A673 (cell line): ENCODE data around the gene BCL2.

Source experiments
- EZH2 ChIP-seq: fragments of 200-600 bp; sonication (generic); IDR thresholded peaks from 2 replicates; pipeline ENCODE4 v1.6.1; 2017; ENCODE audit warnings: borderline replicate concordance, low read depth, mild to moderate bottlenecking, mixed read lengths, antibody characterized with exemption, low read length; ENCODE audit not compliant: poor library complexity, severe bottlenecking
- TF ChIP-seq, protein P1 (sequence below): fragments of 300-800, 200-600 bp; sonication (generic); conservative IDR thresholded peaks from 2 replicates; pipeline ENCODE4 v1.5.1; 2017; ENCODE audit warnings: low read depth, mild to moderate bottlenecking, antibody characterized with exemption, low read length, moderate library complexity, mixed read lengths

DNA sequence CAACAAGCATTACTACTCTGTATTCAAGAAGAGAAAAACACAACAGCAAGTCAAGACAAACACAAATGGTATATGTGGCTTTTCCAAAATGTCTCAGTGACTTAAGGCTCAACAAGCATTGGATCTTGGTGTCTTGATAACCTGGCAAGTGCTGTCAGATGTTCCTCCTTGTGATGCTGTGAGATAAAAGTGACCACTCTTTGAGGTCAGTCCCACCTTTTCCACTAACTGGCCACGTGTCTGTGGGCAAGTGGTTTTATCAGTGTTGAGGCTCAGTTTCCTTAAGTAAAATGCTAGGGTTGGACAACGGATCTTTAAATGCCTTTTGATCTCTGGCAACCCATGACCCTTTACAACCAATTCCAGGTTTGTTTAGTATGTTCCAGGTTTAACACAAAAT is 98.7 kb downstream of the BCL2 start:
- TF ChIP-seq, protein P1, sequence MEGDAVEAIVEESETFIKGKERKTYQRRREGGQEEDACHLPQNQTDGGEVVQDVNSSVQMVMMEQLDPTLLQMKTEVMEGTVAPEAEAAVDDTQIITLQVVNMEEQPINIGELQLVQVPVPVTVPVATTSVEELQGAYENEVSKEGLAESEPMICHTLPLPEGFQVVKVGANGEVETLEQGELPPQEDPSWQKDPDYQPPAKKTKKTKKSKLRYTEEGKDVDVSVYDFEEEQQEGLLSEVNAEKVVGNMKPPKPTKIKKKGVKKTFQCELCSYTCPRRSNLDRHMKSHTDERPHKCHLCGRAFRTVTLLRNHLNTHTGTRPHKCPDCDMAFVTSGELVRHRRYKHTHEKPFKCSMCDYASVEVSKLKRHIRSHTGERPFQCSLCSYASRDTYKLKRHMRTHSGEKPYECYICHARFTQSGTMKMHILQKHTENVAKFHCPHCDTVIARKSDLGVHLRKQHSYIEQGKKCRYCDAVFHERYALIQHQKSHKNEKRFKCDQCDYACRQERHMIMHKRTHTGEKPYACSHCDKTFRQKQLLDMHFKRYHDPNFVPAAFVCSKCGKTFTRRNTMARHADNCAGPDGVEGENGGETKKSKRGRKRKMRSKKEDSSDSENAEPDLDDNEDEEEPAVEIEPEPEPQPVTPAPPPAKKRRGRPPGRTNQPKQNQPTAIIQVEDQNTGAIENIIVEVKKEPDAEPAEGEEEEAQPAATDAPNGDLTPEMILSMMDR, result no peak
- TF ChIP-seq EZH2, result no peak
